Karpas-422 (cell line): ENCODE measurements around the gene GNAI3. TPM values are rescaled to one million over a fixed set of nuclear protein-coding genes. Genes with fewer than 3 reads are reported as not detected.

ENCODE experiments used
- DNase-seq: peaks from one replicate; pipeline ENCODE4 v3.0.0-alpha.2; 2015
- H2AFZ ChIP-seq: fragments of 200-600 bp; sonication (generic); 2 replicates; pipeline ENCODE4 v1.6.1; 2014; ENCODE audit warnings: antibody characterized with exemption, low read length, mixed read lengths
- H3K27ac ChIP-seq: fragments of 200-600 bp; sonication (generic); 2 replicates; pipeline ENCODE4 v1.5.1; 2014; ENCODE audit warnings: mild to moderate bottlenecking, low read length, moderate library complexity
- H3K27me3 ChIP-seq: fragments of 200-600 bp; sonication (generic); 2 replicates; pipeline ENCODE4 v1.6.1; 2014; ENCODE audit warnings: low read length, mixed read lengths
- H3K36me3 ChIP-seq: fragments of 200-600 bp; sonication (generic); 2 replicates; pipeline ENCODE4 v1.6.1; 2014; ENCODE audit warnings: low read length, mixed read lengths; ENCODE audit not compliant: insufficient read depth
- H3K4me1 ChIP-seq: fragments of 200-600 bp; sonication (generic); 2 replicates; pipeline ENCODE4 v1.6.1; 2014; ENCODE audit warnings: mild to moderate bottlenecking, low read length, mixed read lengths
- H3K4me2 ChIP-seq: fragments of 200-600 bp; sonication (generic); 2 replicates; pipeline ENCODE4 v1.6.1; 2014; ENCODE audit warnings: low read length, low read depth, mild to moderate bottlenecking; ENCODE audit not compliant: poor library complexity, severe bottlenecking
- H3K4me3 ChIP-seq: fragments of 200-600 bp; sonication (generic); 2 replicates; pipeline ENCODE4 v1.5.1; 2014; ENCODE audit warnings: mild to moderate bottlenecking, antibody characterized with exemption, low read length, mixed read lengths
- H3K79me2 ChIP-seq: fragments of 200-600 bp; sonication (generic); 2 replicates; pipeline ENCODE4 v1.6.1; 2014; ENCODE audit warnings: mild to moderate bottlenecking, low read length, mixed read lengths
- H3K9ac ChIP-seq: fragments of 200-600 bp; sonication (generic); 2 replicates; pipeline ENCODE4 v1.6.0; 2014; ENCODE audit warnings: low read length
- H3K9me2 ChIP-seq: fragments of 200-600 bp; sonication (generic), shearing (Covaris generic); replicated peaks from 2 replicates; pipeline ENCODE4 v1.6.0; 2014; ENCODE audit warnings: mild to moderate bottlenecking, low read length, moderate library complexity; ENCODE audit not compliant: insufficient read depth
- H3K9me3 ChIP-seq: fragments of 300-700, 200-600 bp; sonication (generic); 2 replicates; pipeline ENCODE4 v1.6.1; 2014; ENCODE audit warnings: low read length, mixed read lengths
- H4K20me1 ChIP-seq: fragments of 200-600 bp; sonication (generic); 2 replicates; pipeline ENCODE4 v1.6.1; 2014; ENCODE audit warnings: mild to moderate bottlenecking, antibody characterized with exemption, low read length, low read depth; ENCODE audit not compliant: insufficient read depth
- total RNA-seq: library from RNA; depleted of rRNA; stranded (reverse); fragments of >200 nt; shearing (Covaris generic); gene quantifications from 2 replicates; pipeline ENCODE4 v1.2.3, GENCODE V29; 2014; ENCODE audit warnings: low replicate concordance

GNAI3 gene
- total RNA-seq, 1 experiment from 2014 or later, result 12.6 TPM

GRCh38 chr1:109639841-109640184, 91.4 kb downstream of the GNAI3 start:
- Histone ChIP-seq H3K27me3 (no peaks in the 10 kb centered on the region), H3K79me2 (no peaks in the 10 kb centered on the region), H3K9me3 (no peaks in the 10 kb centered on the region), H3K4me2 (no peak overlapping the region), H3K9me2 (no peaks in the 10 kb centered on the region), H3K36me3 (no peaks in the 10 kb centered on the region), H3K27ac (no peak overlapping the region), H3K9ac (no peak overlapping the region), H3K4me1 (peaks cover 4% of the 10 kb centered on the region), H4K20me1 (no peaks in the 10 kb centered on the region), H3K4me3 (no peak overlapping the region), H2AFZ (no peak overlapping the region)
- no peak for DNase-seq

- H3K27me3 ChIP-seq, result no peaks in the 10 kb centered on the region
- peaks cover 4% of the 10 kb centered on the region; the same call in 1 of the 2 replicates for H3K4me1 ChIP-seq
- H3K36me3 ChIP-seq, result no peaks in the 10 kb centered on the region
- no peak overlapping the region for H3K4me3 ChIP-seq
- H3K79me2 ChIP-seq, result no peaks in the 10 kb centered on the region
- H3K9me2 ChIP-seq, result no peaks in the 10 kb centered on the region
- no peak overlapping the region for H3K4me2 ChIP-seq
- H3K9me3 ChIP-seq, result no peaks in the 10 kb centered on the region
- H3K27ac ChIP-seq, result no peak overlapping the region
- no peak overlapping the region for H2AFZ ChIP-seq
- DNase-seq, result peak; percentile 93
- no peaks in the 10 kb centered on the region for H4K20me1 ChIP-seq
- 0 out of 2 replicates have a peak overlapping the region, but pooled peaks have one; percentile 6 for H3K9ac ChIP-seq
Measured at GRCh38 chr1:109640285-109640865, 92.0 kb downstream of the GNAI3 start.

GRCh38 chr1:109641078-109641740, 92.8 kb downstream of the GNAI3 start:
- Histone ChIP-seq H3K4me1 (peaks cover 4% of the 10 kb centered on the region; the same call in 1 of the 2 replicates), H3K9me2 (no peaks in the 10 kb centered on the region), H2AFZ (no peak overlapping the region), H3K36me3 (no peaks in the 10 kb centered on the region), H3K9ac (no peak overlapping the region), H3K9me3 (no peaks in the 10 kb centered on the region), H3K4me2 (no peak overlapping the region), H3K4me3 (no peak overlapping the region), H3K27ac (no peak overlapping the region), H3K79me2 (no peaks in the 10 kb centered on the region), H4K20me1 (no peaks in the 10 kb centered on the region), H3K27me3 (no peaks in the 10 kb centered on the region)
- no peak for DNase-seq

- Histone ChIP-seq H3K4me1 (peaks cover 4% of the 10 kb centered on the region; the same call in 1 of the 2 replicates), H3K4me2 (no peak overlapping the region), H3K4me3 (no peak overlapping the region), H3K9me3 (no peaks in the 10 kb centered on the region), H3K27me3 (no peaks in the 10 kb centered on the region), H3K9me2 (no peaks in the 10 kb centered on the region), H3K36me3 (no peaks in the 10 kb centered on the region), H3K79me2 (no peaks in the 10 kb centered on the region), H4K20me1 (no peaks in the 10 kb centered on the region), H3K9ac (no peak overlapping the region), H3K27ac (no peak overlapping the region), H2AFZ (no peak overlapping the region)
- DNase-seq, result no peak
Measured at GRCh38 chr1:109641861-109642260, 93.4 kb downstream of the GNAI3 start.

- Histone ChIP-seq H3K9me3 (no peaks in the 10 kb centered on the region), H3K36me3 (no peaks in the 10 kb centered on the region), H4K20me1 (no peaks in the 10 kb centered on the region), H3K9ac (no peak overlapping the region), H3K27ac (no peak overlapping the region), H3K9me2 (no peaks in the 10 kb centered on the region), H3K4me1 (peaks cover 4% of the 10 kb centered on the region; the same call in 1 of the 2 replicates), H3K79me2 (no peaks in the 10 kb centered on the region), H2AFZ (no peak overlapping the region), H3K27me3 (no peaks in the 10 kb centered on the region), H3K4me2 (no peak overlapping the region), H3K4me3 (no peak overlapping the region)
- DNase-seq, result no peak
Measured at GRCh38 chr1:109642626-109643025, 94.2 kb downstream of the GNAI3 start.

DNA sequence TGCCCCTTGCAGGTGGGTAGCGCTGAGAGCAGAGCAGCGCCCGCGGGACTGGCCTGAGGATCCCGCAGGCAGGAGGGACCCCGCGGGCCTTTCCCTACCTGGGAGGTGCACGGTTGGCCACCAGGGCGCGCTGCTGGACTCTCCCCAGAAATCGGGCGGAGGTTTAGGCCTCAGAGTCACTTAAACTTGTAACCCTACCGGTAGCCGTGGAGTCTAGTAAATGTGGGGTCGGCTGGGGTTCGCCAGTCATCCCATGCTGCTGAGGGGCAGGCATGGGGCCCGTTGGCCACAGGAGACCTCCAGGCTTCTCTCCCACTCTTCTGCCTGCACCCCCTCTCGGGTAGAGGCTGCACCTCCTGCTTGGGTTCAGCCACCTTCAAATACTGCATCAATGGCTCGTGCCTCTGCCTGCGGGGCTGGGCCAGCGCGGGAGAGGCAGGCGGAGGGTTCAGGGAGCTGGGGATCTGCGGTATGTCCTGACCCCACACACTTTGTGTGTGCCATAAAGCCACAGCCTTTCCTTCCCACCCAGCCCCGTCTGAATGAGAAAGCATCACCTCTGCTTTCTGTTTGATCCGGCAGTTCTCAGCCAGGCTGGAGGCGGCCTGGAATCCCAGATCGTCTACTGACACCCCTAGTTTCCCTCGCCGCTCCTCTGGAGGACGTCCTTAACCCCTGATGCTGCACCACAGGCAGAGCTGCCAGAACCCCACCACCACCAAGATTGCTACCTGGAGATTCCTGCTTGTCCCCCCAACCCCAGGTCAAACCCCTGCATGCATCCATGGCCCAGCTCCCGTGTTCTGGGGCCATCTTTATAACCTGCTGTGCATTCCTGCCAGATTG, 95.2 kb downstream of the GNAI3 start:
- H3K9ac ChIP-seq, result no peak overlapping the region
- H3K4me1 ChIP-seq, result peaks cover 4% of the 10 kb centered on the region; the same call in 1 of the 2 replicates
- H3K9me3 ChIP-seq, result no peaks in the 10 kb centered on the region
- no peak overlapping the region for H2AFZ ChIP-seq
- H3K36me3 ChIP-seq, result no peaks in the 10 kb centered on the region
- no peaks in the 10 kb centered on the region for H4K20me1 ChIP-seq
- H3K9me2 ChIP-seq, result no peaks in the 10 kb centered on the region
- no peak overlapping the region for H3K4me3 ChIP-seq
- peak overlapping the region; percentile 24 for H3K4me2 ChIP-seq
- no peaks in the 10 kb centered on the region for H3K27me3 ChIP-seq
- peak; percentile 94 for DNase-seq
- no peak overlapping the region for H3K27ac ChIP-seq
- H3K79me2 ChIP-seq, result no peaks in the 10 kb centered on the region

DNA sequence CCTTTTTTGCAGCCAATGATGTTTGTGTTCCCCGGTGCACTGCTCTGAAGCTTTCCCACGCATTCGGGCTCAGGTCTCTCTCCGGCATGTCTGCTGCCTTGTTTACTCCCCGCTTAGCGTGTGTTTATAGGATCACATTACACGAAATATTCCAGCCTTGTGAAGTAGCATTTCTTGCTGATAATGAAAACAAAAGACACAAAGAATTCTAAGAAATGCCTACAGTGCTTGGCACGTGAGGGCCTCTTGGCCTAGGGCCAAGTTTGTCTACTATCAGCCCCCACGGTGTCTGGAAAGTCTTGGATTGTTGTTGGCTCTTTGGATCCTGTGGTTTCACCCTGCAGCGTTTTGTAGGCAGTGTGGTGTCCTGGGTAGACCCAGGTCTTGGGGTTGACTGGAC, 96.3 kb downstream of the GNAI3 start:
- no peaks in the 10 kb centered on the region for H3K27me3 ChIP-seq
- H3K79me2 ChIP-seq, result no peaks in the 10 kb centered on the region
- no peak overlapping the region for H3K9ac ChIP-seq
- H3K4me1 ChIP-seq, result peaks cover 8% of the 10 kb centered on the region; the same call in 1 of the 2 replicates
- no peak overlapping the region for H3K27ac ChIP-seq
- no peak overlapping the region for H3K4me3 ChIP-seq
- H3K36me3 ChIP-seq, result no peaks in the 10 kb centered on the region
- no peaks in the 10 kb centered on the region for H4K20me1 ChIP-seq
- H3K4me2 ChIP-seq, result no peak overlapping the region
- no peak for DNase-seq
- no peaks in the 10 kb centered on the region for H3K9me3 ChIP-seq
- H3K9me2 ChIP-seq, result no peaks in the 10 kb centered on the region
- no peak overlapping the region for H2AFZ ChIP-seq

- Histone ChIP-seq H3K4me2 (no peak overlapping the region), H4K20me1 (no peaks in the 10 kb centered on the region), H3K79me2 (no peaks in the 10 kb centered on the region), H3K4me3 (no peak overlapping the region), H3K36me3 (no peaks in the 10 kb centered on the region), H3K27me3 (no peaks in the 10 kb centered on the region), H3K27ac (no peak overlapping the region), H3K9me3 (no peaks in the 10 kb centered on the region), H3K4me1 (0 out of 2 replicates have a peak, but pooled peaks cover 5% of the 10 kb centered on the region), H3K9me2 (no peaks in the 10 kb centered on the region), H2AFZ (no peak overlapping the region), H3K9ac (no peak overlapping the region)
- no peak for DNase-seq
Measured at GRCh38 chr1:109649491-109649914, 101.1 kb downstream of the GNAI3 start.
